Occipital lobe (tissue), 2 donors: Measurements from ENCODE around the gene ADD3. TPM values are rescaled to one million over a fixed set of nuclear protein-coding genes. Genes with fewer than 3 reads are reported as not detected.
"Not testable (repeated sequence)": the region's sequence is repeated elsewhere in the genome, so short reads cannot be mapped to it uniquely, and the experiment has no call there.

Source experiments
- DNase-seq: peaks from one replicate; lab custom pipeline; 2025; lab: John Stamatoyannopoulos, UW
- total RNA-seq: library from RNA; depleted of rRNA; stranded (reverse); fragments of >200 nt; gene quantifications from one replicate; pipeline ENCODE4 v1.2.3, GENCODE V29; 2014

ADD3 gene
- total RNA-seq, 1 donor from 2014 or later, result 109 TPM

- DNase-seq, result no peak
Observed at GRCh38 chr10:110103921-110104461, 96.2 kb downstream of the ADD3 start.

GRCh38 chr10:110105873-110106272 lies 98.1 kb downstream of the ADD3 start:
- DNase-seq, result no peak

GRCh38 chr10:110107430-110107829 lies 99.6 kb downstream of the ADD3 start:
- DNase-seq, result no peak

- DNase-seq, result no peak
Observed at GRCh38 chr10:110107887-110108286, 100.1 kb downstream of the ADD3 start.

- no peak for DNase-seq
Observed at GRCh38 chr10:110109511-110109910, 101.7 kb downstream of the ADD3 start.

- no peak for DNase-seq
Observed at GRCh38 chr10:110110338-110110737, 102.6 kb downstream of the ADD3 start.

- no peak for DNase-seq
Observed at GRCh38 chr10:110113670-110114337, 106.0 kb downstream of the ADD3 start.

- DNase-seq, result not testable (repeated sequence)
Observed at GRCh38 chr10:110114668-110115067, 106.9 kb downstream of the ADD3 start.

- no peak for DNase-seq
Observed at GRCh38 chr10:110115784-110116520, 108.2 kb downstream of the ADD3 start.

GRCh38 chr10:110118891-110119621 lies 111.3 kb downstream of the ADD3 start:
- DNase-seq, result no peak

GRCh38 chr10:110123594-110123993 lies 115.8 kb downstream of the ADD3 start:
- DNase-seq, result no peak

GRCh38 chr10:110129490-110129889 lies 121.7 kb downstream of the ADD3 start:
- no peak for DNase-seq

- no peak for DNase-seq
Observed at GRCh38 chr10:110134917-110135316, 127.1 kb downstream of the ADD3 start.

- not testable (repeated sequence) for DNase-seq
Observed at GRCh38 chr10:110135836-110136235, 128.1 kb downstream of the ADD3 start.

- no peak for DNase-seq
Observed at GRCh38 chr10:110137142-110137545, 129.4 kb downstream of the ADD3 start.

- no peak for DNase-seq
Observed at GRCh38 chr10:110138197-110138812, 130.5 kb downstream of the ADD3 start.

- DNase-seq, result no peak
Observed at GRCh38 chr10:110141185-110141584, 133.4 kb downstream of the ADD3 start.

- DNase-seq, result no peak
Observed at GRCh38 chr10:110141871-110142635, 134.3 kb downstream of the ADD3 start.

GRCh38 chr10:110142965-110143364 lies 135.2 kb downstream of the ADD3 start:
- no peak for DNase-seq

GRCh38 chr10:110144507-110144906 lies 136.7 kb downstream of the ADD3 start:
- no peak for DNase-seq

- no peak for DNase-seq
Observed at GRCh38 chr10:110147961-110148360, 140.2 kb downstream of the ADD3 start.
